PC-3 (cell line): ENCODE results near the gene SPESP1.

Experiments used
- CTCF ChIP-seq: fragments of 300-600 bp; sonication (generic); conservative IDR thresholded peaks from 2 replicates; pipeline ENCODE4 v1.5.1; 2017; ENCODE audit warnings: antibody characterized with exemption, low read depth, mild to moderate bottlenecking, low read length
- EZH2 ChIP-seq: fragments of 300-600 bp; sonication (generic); IDR thresholded peaks from one replicate; pipeline ENCODE4 v1.6.1; 2017; ENCODE audit warnings: antibody characterized with exemption, mild to moderate bottlenecking, low read length; ENCODE audit not compliant: unreplicated experiment
- EZH2phosphoT487 ChIP-seq: fragments of 300-600 bp; sonication (generic); IDR thresholded peaks from 2 replicates; pipeline ENCODE4 v1.6.1; 2018; ENCODE audit warnings: mild to moderate bottlenecking, antibody characterized with exemption, low read length, borderline replicate concordance

GRCh38 chr15:68921926-68922325, 8.4 kb upstream of the SPESP1 start:
- TF ChIP-seq EZH2, result no peak
- no peak for TF ChIP-seq EZH2phosphoT487
- TF ChIP-seq CTCF, result no peak
